ENCODE results near the gene PRKCE.

The PRKCE gene

GRCh38 chr2:46074501-46074900 lies 423.0 kb downstream of the PRKCE start:
- no peak for TF ChIP-seq CTCF (IDR thresholded peaks at IDR 0.05; ENCODE audit: extremely low read depth, missing control alignments)
- DNase-seq (ENCODE audit: low spot score) = no peak

- TF ChIP-seq CTCF (IDR thresholded peaks at IDR 0.05; ENCODE audit: extremely low read depth, missing control alignments) = no peak
- DNase-seq (ENCODE audit: low spot score) = no peak
These were observed 424.4 kb downstream of the PRKCE start for GRCh38 chr2:46075848-46076247.

- no peak for TF ChIP-seq CTCF (IDR thresholded peaks at IDR 0.05; ENCODE audit: extremely low read depth, missing control alignments)
- DNase-seq (ENCODE audit: low spot score) = no peak
These were observed 424.8 kb downstream of the PRKCE start for GRCh38 chr2:46076251-46076650.

- TF ChIP-seq CTCF (IDR thresholded peaks at IDR 0.05; ENCODE audit: extremely low read depth, missing control alignments) = no peak
- no peak for DNase-seq (ENCODE audit: low spot score)
These were observed 425.4 kb downstream of the PRKCE start for GRCh38 chr2:46076875-46077274.

- TF ChIP-seq CTCF (IDR thresholded peaks at IDR 0.05; ENCODE audit: extremely low read depth, missing control alignments) = no peak
- no peak for DNase-seq (ENCODE audit: low spot score)
These were observed 426.1 kb downstream of the PRKCE start for GRCh38 chr2:46077522-46078107.

GRCh38 chr2:46079985-46080560 lies 428.6 kb downstream of the PRKCE start:
- TF ChIP-seq CTCF (IDR thresholded peaks at IDR 0.05; ENCODE audit: extremely low read depth, missing control alignments) = no peak
- DNase-seq (ENCODE audit: low spot score) = no peak

- DNase-seq (ENCODE audit: low spot score) = no peak
- TF ChIP-seq CTCF (IDR thresholded peaks at IDR 0.05; ENCODE audit: extremely low read depth, missing control alignments) = no peak
These were observed 431.3 kb downstream of the PRKCE start for GRCh38 chr2:46082531-46083485.

Data from GM20000 (cell line).